Stromal cell of bone marrow (primary cell): ENCODE measurements around the gene LCE3E.
A peak's percentile ranks its signal among the peaks of the same experiment; 100 is the strongest.
"Not testable (repeated sequence)": the region's sequence is repeated elsewhere in the genome, so short reads cannot be mapped to it uniquely, and the experiment has no call there.

Experiments used
- DNase-seq: peaks from one replicate; pipeline ENCODE4 v3.0.0-alpha.2; 2012; ENCODE audit warnings: low read depth

Gene LCE3E, protein sequence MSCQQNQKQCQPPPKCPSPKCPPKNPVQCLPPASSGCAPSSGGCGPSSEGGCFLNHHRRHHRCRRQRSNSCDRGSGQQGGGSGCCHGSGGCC

DNA sequence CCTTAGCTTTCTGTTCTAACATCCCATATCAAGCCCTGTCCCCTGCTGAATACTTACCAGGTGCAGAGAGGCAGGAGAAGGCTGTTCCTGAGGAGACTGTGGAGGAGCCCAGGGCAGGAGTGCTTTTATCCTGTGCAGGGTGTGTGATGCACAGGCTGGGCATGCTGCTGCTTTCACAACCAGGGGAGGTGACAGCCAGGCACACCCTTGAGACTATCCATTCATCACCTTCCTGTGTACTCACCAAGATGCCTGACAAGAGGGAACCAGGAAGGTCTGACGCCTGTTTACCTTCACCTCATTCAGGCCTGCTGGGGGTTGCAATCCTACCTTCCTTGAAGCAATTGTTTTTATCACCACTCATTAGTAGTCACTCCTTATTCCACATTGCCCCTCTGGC, at the start of gene LCE3E:
TSS of gene LCE3E (minus strand) at position 100 of the 400 bp plus-strand sequence. CDS start 572 bp downstream, outside the sequence.
- no peak for DNase-seq

DNA sequence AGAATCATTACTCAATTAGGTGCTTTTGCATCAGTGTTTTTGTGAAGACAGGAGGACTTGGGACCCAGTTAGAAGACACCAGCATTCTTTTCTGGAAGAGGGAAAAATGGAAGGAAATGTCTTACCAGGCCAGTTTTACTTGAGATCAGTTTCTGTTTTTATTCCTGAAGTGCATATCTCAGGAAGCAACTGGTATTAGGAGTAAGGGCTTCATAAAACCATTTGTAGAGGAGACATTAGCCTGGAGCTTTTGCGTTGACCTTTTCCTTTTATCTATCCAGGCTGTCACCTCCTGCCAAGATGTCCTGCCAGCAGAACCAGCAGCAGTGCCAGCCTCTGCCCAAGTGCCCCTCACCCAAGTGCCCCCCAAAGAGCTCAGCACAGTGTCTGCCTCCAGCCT, 46.9 kb upstream of the LCE3E start, which contains the start of gene LCE3B:
TSS of gene LCE3B (plus strand) at position 301 of the 400 bp plus-strand sequence. CDS start at position 301, 0 bp downstream.
- no peak for DNase-seq

DNA sequence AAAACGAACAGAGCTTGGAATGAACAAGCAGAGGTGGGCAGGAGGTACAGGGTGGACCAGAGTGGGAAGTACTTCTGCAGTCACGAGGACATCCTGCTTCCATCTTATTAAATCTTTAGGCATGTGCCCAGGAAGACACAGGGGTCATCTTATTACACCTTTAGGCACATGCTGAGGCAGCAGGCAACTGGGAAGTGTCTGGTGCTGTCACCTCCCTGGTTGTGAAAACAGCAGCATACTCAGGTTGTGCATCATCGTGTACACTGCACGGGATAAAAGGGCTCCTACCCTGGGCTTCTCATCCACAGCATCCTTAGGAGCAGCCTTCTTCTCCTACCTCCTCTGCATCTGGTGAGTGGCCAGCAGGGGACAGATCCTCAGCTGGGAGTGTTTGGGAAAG, 33.4 kb upstream of the LCE3E start, which contains the start of gene LCE3C:
TSS of gene LCE3C (plus strand) at position 301 of the 400 bp plus-strand sequence. CDS start 498 bp downstream, outside the sequence.
- no peak for DNase-seq

DNA sequence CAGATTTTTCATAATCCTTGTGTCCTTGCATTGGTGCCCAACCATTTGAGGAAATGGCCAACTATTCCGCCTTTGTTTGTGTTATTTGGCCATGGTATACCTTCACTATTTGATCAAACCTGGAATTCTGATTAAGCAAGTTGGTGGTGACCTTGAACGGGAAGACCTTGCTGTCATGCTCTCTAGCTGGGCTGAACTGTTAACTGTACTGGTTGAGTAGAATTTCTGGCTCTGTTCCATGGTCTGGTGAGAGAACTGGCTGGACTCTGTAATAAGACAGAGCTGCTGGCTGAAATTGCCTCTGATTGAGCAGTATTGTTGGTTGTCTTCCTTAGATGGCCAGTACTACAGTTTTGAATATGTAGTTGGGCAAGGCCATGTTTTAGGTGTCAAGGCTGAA, 30.4 kb upstream of the LCE3E start:
- DNase-seq, result no peak

DNA sequence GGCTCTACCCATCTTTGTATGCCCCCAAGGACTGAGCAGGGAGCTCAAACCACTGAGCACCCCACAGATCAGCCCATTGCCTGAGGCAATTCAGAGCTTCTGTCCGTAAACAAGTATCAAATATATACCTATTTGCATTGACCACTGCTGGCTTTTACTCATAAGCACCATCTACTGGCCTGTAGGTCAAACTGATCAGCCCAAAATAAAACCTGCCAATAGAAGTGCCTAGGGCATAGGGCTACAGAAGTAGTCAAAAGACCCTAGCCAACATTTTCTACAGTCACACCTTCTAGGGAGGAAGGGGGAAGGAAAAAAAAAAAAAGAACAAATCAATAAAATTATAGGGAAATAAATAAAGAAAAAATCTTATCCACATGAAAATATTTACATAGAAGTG, 19.0 kb upstream of the LCE3E start:
- DNase-seq, result no peak

DNA sequence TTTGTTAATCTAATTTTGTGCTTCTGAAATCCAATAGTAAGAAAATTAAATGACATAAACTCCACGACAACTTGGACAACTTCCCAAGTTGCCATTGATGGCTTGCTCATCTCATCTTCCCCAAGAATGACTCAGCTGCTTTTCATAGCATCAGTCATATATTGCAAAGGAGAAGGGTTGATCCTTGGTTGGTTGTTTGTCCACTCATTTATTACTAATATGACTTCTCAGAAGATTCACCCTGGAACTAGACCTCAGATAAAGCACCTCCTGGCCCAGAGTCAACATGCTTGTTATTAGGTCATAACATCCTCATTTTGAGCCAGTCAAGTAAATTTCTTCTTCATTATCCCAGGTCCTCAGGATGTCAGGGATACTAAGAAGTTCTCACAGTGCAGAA, 16.1 kb upstream of the LCE3E start:
- DNase-seq, result peak; percentile 1

DNA sequence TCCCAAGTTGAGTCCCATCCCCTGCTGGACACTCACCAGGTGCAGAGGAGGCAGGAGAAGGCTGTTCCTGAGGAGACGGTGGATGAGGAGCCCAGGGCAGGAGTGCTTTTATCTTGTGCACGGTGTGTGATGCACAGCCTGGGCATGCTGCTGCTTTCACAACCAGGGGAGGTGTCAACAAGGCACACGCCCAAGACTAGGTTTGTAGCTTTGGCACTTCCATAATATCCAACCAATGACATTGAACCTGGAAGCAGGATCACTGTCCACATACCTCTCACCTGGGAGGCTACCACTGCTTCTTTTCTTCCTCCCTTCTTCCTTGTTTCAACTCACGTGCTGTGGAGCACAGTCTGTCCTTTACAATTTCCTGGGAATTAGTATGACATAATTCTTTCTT, 13.9 kb upstream of the LCE3E start, which contains the start of gene LCE3D:
TSS of gene LCE3D (minus strand) at position 84 of the 400 bp plus-strand sequence. CDS start 580 bp downstream, outside the sequence.
- DNase-seq, result no peak

DNA sequence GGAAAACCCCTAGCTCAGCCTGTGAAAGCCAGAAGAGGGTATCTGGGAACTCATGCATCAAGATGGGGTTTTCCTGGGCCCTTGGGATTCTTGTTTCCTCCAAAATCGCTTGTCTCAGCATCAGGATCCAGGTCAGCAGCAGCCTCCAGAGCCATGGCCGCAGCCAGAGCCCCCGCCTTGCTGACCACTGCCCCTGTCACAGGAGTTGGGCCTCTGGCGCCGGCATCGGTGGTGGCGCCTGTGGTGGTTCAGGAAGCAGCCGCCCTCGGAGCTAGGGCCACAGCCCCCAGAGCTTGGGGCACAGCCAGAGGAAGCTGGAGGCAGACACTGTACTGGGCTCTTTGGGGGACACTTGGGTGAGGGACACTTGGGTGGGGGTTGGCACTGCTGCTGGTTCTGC, 12.9 kb upstream of the LCE3E start:
- DNase-seq, result not testable (repeated sequence)

DNA sequence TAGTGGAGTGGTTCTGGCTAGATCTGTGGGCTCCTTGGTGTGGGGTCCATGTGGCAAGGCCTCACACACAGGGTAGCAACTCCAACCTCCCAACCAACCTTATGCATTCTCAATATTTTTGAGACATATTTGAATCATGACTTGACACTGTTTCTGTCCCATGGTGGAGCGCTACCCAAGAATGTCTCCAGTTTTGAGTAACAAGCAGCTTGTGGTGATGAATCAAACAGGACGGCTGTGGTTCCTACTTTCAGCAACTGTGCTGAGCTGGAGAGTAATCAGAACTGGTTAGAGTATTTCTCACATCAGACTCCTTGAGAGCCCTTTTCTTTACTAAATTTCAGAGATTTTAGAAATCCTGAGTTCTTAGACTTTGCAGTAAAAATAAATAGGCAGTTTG, 10.6 kb upstream of the LCE3E start:
- no peak for DNase-seq

DNA sequence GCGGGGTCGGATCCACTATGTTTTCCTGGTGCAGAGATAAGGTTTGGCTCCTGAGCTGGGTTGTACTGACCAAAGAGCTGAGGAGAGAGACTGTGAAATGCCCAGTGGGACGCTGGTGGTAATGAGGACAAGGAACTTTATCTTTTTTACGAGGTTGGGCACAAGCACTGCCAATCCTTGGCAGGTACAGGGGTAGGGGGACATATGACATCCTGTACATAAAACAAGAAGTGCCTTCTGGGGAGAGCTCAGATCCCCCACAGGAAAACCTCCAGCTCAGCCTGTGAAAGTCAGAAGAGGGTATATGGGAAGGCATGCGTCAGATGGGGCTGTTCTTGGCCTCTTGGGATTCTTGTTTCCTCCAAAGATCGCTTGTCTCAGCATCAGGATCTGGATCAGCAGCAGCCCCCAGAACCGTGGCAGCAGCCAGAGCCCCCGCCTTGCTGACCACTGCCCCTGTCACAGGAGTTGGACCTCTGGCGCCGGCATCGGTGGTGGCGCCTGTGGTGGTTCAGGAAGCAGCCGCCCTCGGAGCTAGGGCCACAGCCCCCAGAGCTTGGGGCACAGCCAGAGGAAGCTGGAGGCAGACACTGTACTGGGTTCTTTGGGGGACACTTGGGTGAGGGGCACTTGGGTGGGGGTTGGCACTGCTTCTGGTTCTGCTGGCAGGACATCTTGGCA, 905 bp downstream of the LCE3E start:
- DNase-seq, result no peak

DNA sequence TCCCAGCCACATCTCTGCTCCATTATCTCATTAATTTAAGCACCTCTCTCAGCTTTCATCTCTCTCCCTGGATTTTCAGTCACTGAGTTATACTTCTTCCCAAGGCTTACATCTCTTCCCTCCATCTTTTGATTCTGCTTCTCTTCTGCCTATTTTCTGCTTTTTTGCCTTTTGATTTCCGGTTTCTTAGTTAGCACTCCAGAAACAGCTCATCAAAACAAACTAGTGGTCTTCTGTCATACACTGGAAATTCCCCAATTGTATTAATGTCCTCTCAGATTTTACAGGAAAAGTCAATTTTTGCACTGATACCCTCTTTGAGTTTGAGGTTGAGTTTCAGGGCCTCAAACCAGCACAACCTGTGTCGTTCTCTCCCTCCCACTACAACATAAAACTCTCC, 1.5 kb downstream of the LCE3E start:
- no peak for DNase-seq

DNA sequence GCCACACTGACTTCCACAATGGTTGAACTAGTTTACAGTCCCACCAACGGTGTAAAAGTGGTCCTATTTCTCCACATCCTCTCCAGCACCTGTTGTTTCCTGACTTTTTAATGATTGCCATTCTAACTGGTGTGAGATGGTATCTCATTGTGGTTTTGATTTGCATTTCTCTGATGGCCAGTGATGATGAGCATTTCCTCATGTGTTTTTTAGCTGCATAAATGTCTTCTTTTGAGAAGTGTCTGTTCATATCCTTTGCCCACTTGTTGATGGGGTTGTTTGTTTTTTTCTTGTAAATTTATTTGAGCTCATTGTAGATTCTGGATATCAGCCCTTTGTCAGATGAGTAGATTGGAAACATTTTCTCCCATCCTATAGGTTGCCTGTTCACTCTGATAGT, 18.2 kb downstream of the LCE3E start:
- DNase-seq, result not testable (repeated sequence)

DNA sequence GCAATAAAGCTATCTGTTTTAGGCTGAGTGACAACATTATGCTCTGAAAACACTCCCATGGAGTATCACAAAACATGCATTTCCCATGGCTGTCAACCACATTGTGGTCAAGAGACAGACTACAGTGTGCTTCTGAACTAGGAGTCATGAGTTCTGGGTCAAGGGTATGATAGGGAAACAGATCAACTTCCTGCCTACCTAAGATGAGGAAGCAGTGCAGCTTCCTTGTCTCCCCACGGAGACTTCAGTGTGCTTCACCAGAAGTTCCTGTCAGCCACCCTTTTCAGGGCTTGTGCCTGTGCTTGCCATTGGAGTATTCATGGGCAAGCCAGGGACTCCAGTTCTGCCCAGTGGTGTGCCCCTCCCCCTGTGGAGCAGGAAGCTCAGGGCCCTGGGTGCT, 19.9 kb downstream of the LCE3E start:
- no peak for DNase-seq

DNA sequence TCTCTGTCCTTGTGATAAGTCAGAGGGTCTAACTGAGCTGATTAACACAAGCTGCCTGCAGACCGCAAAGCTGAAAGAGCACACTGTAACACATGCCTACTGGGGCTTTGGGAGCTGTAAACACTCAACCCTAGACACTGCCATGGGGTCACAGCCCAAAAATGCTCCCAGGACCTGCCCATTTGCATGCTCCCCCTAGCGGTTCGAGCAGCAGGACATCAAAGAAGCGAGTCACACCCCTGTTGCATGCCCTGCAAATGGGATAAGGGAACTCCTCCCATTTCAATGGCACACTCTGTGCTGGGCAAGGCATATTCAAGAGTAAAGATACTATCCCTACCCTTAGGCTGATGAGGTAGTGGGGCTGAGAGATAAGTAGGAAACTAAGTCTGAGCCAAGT, 22.8 kb downstream of the LCE3E start:
- DNase-seq, result no peak

DNA sequence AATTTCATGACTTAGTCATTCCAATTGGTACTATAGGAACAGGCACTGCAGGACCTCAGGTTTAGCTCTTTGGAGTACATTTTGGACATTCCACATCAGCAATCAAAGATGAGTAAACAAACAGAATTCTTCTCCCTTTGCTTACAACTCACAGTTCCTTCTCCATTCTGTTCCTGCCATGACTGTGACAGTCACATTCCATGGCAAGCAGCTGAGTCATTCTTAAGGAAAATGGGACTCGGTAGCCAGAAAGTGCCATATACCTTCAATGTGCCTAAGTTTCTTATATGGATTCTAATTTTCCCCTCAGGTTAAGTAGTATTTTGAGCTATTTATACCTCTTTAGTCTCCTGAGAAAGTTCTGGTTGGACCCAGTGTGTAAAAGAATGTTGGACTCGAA, 26.7 kb downstream of the LCE3E start:
- DNase-seq, result no peak

DNA sequence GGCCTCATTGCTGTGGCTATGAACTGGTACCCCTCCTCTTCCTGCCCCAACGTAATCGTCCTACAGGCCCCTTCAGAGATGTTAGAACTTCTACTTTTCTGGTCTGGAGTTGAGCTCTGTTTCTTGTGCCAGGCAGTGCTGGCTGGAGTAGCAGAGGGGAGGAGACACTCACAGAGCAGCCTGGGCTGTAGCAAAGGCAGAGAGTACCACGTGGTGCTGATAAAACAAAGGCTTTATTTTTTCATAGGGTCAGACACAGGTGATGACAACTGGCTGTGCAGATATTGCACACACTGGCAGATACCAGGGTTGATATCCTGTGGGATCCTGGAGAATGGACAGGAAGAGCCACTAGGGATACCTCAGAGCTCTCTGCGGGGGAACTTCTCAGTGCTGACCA, 29.1 kb downstream of the LCE3E start:
- no peak for DNase-seq

DNA sequence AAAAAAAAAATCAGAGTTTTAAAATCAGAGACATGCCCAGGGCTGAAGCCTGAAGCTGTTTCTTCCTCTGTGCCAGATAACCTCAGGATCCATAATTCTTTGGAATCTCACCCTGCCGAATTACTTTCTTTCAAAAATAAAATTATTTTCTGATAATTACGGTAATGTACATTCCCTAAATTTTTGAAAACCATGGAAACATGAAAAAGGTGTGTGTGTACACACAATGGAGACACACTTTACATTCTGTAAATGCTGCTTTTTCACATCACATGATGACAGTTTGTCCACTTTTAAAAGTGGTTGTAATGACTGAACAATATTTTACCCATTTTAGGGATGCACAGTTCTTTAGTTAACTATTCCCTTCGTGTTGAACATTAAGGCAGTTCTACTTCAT, 30.8 kb downstream of the LCE3E start:
- no peak for DNase-seq

DNA sequence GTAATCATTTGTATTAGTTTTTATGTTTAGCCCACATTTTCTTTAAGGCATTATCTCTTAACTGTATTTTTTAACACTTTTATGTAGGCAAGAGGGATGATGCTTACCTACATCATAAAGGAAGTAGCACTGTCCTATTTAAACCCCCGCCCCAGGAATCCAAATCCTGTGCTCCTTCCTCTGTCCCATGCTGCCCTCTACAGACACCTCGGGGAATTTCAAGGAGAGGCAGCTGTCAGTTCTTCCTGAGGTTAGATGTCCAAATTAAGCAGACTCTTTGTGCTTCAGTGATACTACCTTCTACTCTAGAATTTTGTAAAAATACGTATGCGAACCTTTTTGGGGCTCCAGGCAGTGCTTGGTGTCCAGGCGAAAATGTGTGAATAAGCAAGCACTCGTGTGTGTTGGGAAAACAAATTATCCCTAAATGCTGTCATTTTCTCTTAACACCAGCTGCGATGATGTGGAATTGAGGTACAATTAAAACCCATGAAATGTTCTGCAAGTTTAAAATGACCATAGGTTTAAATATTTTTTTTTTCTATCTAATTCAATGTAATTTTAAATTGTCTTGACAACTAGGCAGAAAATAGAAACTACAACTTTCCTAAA, 33.1 kb downstream of the LCE3E start:
- DNase-seq, result peak; percentile 17

DNA sequence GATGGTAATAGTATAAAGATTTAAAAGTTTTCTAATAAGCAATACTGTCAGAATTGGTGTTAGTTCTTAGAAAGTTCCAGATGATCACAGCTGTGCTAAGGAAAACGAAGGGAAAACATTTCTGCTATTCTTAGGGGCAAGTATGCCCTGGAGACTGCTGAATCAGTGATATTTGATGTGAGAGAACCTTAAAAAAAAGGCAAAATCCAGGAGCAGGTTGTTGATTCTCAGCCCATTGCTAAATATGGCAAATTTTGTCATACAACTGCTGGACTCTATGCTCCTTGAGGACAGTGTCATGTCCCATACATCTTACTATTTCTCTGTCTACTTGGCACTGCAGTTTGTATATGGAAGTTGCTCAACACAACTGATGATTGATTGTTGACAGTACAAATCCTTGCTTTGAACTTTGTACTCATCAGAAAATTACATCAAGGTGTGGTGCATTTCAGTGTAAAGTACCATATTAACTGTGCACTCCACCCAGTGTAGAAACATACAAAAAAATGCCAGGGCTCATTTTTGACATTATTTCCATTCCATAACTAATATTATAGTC, 41.4 kb downstream of the LCE3E start:
- no peak for DNase-seq

DNA sequence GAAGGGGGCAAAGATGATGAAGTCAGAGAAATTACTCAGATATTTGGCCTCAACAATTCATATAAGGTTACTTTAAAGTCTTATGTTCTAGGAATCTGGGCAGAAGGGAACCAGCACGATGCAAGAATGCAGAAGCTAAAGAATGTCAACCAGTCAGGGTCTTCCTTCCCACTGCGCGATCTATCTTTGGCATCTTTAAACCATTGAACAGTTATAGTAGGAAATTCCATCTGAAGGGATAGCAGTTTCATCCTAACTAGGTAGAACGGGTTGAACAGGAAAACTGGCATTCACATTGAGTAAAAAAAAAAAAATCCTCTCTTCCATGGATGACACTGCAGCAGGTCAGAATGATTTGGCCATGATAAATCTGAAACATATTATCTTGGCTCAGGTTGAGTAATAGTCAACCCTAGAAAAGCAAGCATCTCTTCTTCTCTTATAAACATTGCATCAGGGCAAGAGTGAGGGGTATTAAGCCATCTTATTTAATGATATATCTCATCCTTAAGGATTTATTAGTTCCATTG, 46.0 kb downstream of the LCE3E start:
- DNase-seq, result no peak

DNA sequence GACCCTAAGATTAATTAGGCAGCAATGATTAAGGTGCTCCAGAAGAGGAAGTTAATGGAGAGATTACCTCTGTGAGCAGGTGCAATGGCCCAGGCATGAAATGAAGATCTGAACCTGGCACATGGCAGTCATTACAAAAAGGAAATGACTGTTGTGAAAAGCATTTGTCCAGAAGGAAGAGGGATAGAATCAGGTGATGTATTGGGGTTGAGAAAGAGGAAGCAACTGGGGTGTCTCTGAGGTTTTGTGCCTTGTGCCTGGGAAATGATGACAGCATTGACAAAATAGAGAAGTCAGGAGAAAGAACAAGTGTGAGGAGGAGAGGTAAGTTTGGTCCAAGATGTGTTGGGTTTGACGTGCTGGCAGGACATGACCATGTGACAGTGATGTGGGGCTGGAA, 46.7 kb downstream of the LCE3E start:
- no peak for DNase-seq

DNA sequence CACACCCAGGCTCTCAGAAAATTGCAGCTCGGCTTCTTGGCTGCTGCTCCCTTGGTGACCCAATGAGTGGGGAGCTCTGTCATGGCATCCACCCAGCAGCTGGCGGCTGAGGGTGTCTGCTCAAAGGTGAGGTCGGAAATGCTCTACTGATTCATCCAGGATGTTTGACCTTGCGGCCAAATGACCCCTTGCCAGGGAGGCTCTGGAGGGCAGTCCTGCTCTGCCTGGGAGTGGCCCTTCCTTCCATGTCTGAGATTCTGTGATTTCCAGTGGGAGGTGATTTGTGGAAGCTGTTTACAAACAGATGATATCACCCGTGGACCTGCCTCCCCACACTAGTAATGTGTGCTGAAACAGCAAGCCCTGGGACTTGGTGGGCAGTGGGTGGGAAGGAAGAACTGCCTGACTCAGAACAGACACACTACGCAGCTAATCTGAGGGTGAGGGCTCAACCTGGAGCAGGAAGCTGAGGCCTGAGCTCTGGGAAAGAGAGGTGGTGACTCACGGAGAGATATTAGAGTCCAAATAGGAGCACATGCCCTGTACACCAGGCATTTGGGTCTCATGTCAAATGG, 49.3 kb downstream of the LCE3E start:
- DNase-seq, result no peak
